GM12865 (cell line): ENCODE measurements around the gene PCNX2.
"Not testable (repeated sequence)": the region's sequence is repeated elsewhere in the genome, so short reads cannot be mapped to it uniquely, and the experiment has no call there.

Experiments used
- DNase-seq: peaks from one replicate; pipeline ENCODE4 v3.0.0; 2010; ENCODE audit warnings: low read depth
- H3K4me3 ChIP-seq: 2 replicates; pipeline ENCODE4 v1.5.1; 2011; ENCODE audit warnings: mild to moderate bottlenecking, low read depth, low read length, control low read depth
- TF ChIP-seq, protein P1 (sequence below): IDR thresholded peaks from 2 replicates; pipeline ENCODE4 v1.5.1; 2011; ENCODE audit warnings: low read length, control low read depth, low read depth, inconsistent platforms; ENCODE audit not compliant: insufficient read depth; ENCODE audit errors: missing control alignments

Gene PCNX2

DNA sequence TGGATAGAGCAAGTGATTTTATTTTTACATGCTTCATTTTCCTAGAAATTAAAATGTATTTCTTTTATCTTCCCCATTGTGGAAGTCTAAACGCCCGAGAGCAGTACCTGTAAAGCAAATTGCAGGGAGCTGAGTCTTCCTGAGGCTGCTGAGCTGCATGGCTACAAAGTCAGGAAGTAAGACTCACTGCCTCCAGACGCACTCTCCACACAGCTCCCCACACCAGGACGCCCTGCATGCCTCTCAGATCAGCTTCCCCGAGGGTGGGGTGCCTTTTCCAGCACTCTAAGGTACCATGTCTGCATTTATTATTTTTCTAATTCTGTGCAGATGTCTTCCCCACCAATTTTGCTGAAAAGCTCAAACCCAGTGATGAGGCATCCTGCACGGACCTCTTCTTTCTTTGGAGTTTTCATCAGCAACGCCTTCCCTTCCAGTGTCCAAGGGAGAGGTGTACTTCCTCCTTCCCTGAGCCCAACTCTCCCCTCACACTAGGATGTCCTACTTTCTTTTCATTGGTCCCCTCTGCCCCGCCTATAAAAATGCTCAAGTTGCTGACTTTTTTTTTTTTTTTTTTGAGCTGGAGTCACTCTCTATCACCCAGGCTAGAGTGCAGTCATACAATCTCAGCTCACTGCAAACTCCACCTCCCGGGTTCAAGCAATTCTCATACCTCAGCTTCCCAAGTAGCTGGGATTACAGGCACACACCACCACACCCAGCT, 114.7 kb downstream of the PCNX2 start:
- TF ChIP-seq, protein P1, sequence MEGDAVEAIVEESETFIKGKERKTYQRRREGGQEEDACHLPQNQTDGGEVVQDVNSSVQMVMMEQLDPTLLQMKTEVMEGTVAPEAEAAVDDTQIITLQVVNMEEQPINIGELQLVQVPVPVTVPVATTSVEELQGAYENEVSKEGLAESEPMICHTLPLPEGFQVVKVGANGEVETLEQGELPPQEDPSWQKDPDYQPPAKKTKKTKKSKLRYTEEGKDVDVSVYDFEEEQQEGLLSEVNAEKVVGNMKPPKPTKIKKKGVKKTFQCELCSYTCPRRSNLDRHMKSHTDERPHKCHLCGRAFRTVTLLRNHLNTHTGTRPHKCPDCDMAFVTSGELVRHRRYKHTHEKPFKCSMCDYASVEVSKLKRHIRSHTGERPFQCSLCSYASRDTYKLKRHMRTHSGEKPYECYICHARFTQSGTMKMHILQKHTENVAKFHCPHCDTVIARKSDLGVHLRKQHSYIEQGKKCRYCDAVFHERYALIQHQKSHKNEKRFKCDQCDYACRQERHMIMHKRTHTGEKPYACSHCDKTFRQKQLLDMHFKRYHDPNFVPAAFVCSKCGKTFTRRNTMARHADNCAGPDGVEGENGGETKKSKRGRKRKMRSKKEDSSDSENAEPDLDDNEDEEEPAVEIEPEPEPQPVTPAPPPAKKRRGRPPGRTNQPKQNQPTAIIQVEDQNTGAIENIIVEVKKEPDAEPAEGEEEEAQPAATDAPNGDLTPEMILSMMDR = no peak
- no peak for DNase-seq
- H3K4me3 ChIP-seq = no peak overlapping the region

DNA sequence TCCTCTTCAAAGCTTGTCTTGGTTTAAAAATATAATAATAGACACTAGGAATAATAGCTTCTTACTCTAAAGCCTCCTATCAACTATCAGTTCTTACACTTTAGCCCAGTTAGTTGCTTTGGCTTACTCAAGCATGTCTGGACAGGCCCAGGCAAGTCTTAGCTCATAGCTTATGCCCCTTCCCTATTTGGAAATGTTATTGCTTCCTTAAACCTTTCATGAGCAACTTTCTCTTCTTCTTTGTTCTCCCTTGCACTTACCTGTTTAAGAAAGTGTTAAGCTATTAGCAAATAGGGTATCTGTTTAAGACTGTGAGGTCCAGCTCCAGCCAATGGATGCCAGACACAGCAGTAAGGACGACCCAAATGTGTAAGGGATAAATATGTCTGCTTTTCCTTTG, 115.9 kb downstream of the PCNX2 start:
- not testable (repeated sequence) for H3K4me3 ChIP-seq
- DNase-seq = peak; percentile 19

- DNase-seq = no peak
- H3K4me3 ChIP-seq = no peak overlapping the region
- TF ChIP-seq, protein P1 = no peak
Observed at GRCh38 chr1:233172201-233172600, 123.3 kb downstream of the PCNX2 start.

DNA sequence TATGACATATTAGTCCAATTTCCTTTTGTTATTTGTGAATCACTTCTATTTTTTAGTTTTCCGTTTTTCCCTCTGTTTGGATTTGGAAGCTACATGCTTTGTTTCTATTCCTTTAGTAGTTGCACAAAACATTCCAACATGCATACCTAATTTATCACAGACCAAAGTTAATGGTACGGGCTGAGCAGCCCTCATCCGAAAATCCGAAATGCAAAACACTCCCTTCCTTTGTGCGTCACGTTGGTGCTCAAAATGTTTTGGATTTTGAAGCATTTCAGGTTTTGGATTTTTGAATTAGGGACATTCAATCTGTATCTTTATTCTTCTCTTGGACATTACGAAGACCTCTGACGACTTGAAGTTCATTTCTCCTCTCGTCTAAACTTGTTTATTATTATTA, 124.8 kb downstream of the PCNX2 start:
- TF ChIP-seq, protein P1 = no peak
- no peak overlapping the region for H3K4me3 ChIP-seq
- no peak for DNase-seq

DNA sequence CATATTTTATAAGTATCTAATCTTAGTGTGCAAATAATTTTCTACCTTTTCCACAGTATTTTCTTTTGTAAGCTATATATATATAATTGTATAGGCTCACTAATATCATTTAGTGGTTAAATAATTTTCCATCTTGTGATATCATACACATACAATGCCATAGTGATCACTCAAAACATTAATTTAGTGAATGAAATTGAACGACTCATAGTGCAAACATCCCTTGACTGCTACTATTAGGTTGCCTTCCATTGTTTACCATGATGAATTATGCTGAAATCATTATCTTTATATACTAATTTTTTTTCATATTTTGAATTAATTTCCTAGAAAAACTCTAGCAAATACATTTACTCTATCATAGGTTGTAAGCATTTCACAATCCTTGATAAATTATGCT, 127.1 kb downstream of the PCNX2 start:
- TF ChIP-seq, protein P1 = no peak
- no peak for DNase-seq
- no peak overlapping the region for H3K4me3 ChIP-seq

DNA sequence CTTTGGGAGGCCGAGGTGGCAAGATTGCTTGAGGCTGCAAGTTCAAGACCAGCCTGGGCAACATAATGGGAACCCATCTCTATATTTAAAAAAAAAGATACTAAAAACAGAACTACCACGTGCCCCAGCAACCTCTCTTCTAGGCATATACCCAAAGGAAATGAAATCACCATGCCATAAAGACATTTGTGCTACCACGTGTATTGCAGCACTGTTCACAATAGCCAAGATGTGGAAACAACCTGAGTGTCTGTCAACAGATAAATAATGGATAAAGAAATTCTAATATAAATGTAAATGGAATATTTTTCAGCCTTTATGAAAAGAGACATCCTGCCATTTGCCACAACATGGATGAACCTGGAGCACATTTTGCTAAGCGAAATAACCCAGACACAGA, 128.6 kb downstream of the PCNX2 start:
- no peak overlapping the region for H3K4me3 ChIP-seq
- DNase-seq = no peak
- TF ChIP-seq, protein P1 = no peak

DNA sequence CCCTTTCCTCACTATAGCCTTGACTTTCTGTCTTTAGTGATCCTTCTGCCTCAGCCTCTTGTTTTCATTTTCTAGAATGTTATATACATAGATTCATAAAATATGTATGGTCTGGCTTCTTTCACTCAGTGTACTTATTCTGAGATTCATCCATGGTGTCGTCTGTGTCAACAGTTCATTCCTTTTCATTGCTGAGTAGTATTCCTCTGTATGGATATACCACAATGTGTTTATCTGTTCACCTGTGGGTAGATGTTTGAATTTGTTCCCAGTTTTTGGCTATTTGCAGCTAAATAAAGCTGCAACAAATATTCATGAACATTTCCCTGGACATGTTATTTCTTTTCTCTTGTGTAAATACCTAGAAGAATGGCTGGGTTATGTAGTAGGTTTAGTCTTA, 131.8 kb downstream of the PCNX2 start:
- DNase-seq = no peak
- TF ChIP-seq, protein P1 = no peak
- no peak overlapping the region for H3K4me3 ChIP-seq

GRCh38 chr1:233158322-233158721, 137.2 kb downstream of the PCNX2 start:
- TF ChIP-seq, protein P1 = no peak
- no peak for DNase-seq
- H3K4me3 ChIP-seq = no peak overlapping the region
